K562 (cell line): ENCODE results near the gene DIP2C. TPM values are rescaled to one million over a fixed set of nuclear protein-coding genes. Genes with fewer than 3 reads are reported as not detected.

Experiments
- ATAC-seq: fragments of 200-7000 bp; cut with Tn5 transposase; 3 replicates; pipeline ENCODE4 v1.9.1; 2020; ENCODE audit warnings: moderate library complexity
- BruUV-seq: library from RNA; stranded (reverse); fragments of 400-500 nt; replicated peaks from 2 replicates; lab custom pipeline; 2021; lab: Mats Ljungman, UMichigan
- CTCF ChIA-PET: fragments of 300-600 bp; formaldehyde crosslinking; extraction: SDS; loops from one replicate; lab custom pipeline; 2021; ENCODE audit warnings: low intra/inter-chr PET ratio; lab: Yijun Ruan, JAX
- POLR2A ChIA-PET: fragments of 300-600, 350-650 bp; sonication (Branson Sonifier 250); formaldehyde crosslinking; extraction: SDS; loops from one replicate; lab custom pipeline; 2021; ENCODE audit warnings: antibody characterized with exemption, inconsistent platforms; lab: Yijun Ruan, JAX
- DNase-seq, 4 experiments: peaks; one replicate each; pipeline versions ENCODE4 v3.0.0 to v3.0.0-alpha.2; 2011 to 2018; ENCODE audit warnings: low spot score in 3 of 4, mixed read lengths in 3 of 4; ENCODE audit errors: extremely low read depth in 1 of 4
- FAIRE-seq: peaks from 2 replicates; lab custom pipeline; 2011; peaks lifted over from hg19 to GRCh38; lab: Jason Lieb, UNC
- H2AFZ ChIP-seq: 2 replicates; pipeline ENCODE4 v1.6.0; 2011; ENCODE audit warnings: low read depth, low read length, control low read depth, inconsistent platforms
- H3K27ac ChIP-seq: fragments of 200-600 bp; 3 replicates; pipeline ENCODE4 v1.8.0; 2011; ENCODE audit warnings: low read depth, mild to moderate bottlenecking, control low read depth, inconsistent platforms, low read length, moderate library complexity, mixed read lengths; ENCODE audit errors: extremely low read depth
- H3K27me3 ChIP-seq, 2 experiments: fragments of 300-600 bp in 1 of 2; 2 replicates in 1 of 2; 3 replicates in 1 of 2; pipeline versions ENCODE4 v1.6.0 to v1.8.0; 2011; ENCODE audit warnings: inconsistent platforms in 2 of 2, low read length in 2 of 2, mild to moderate bottlenecking in 1 of 2, mixed read lengths in 1 of 2, moderate library complexity in 1 of 2; ENCODE audit not compliant: control insufficient read depth in 2 of 2, insufficient read depth in 2 of 2
- H3K36me3 ChIP-seq: fragments of 300-600 bp; 3 replicates; pipeline ENCODE4 v1.8.0; 2011; ENCODE audit warnings: mild to moderate bottlenecking, low read length, inconsistent platforms; ENCODE audit not compliant: control insufficient read depth, insufficient read depth
- H3K4me1 ChIP-seq, 2 experiments: fragments of 200-600 bp in 1 of 2; replicated peaks in 1 of 2; 2 replicates in 1 of 2; 3 replicates in 1 of 2; pipeline versions ENCODE4 v1.5.1 to v1.8.0; 2011; ENCODE audit warnings: inconsistent platforms in 2 of 2, low read length in 2 of 2, mild to moderate bottlenecking in 1 of 2, mixed read lengths in 1 of 2, moderate library complexity in 1 of 2; ENCODE audit not compliant: control insufficient read depth in 2 of 2, insufficient read depth in 2 of 2
- H3K4me2 ChIP-seq: 2 replicates; pipeline ENCODE4 v1.6.1; 2011; ENCODE audit warnings: low read length, control low read depth, inconsistent platforms, mixed read lengths; ENCODE audit not compliant: insufficient read depth
- H3K4me3 ChIP-seq: fragments of 200-600 bp; sonication (generic), shearing (Covaris generic); 2 replicates; pipeline ENCODE4 v1.5.1; 2016; ENCODE audit warnings: control low read depth, inconsistent platforms
- H3K79me2 ChIP-seq: fragments of 200-600 bp; 3 replicates; pipeline ENCODE4 v1.8.0; 2011; ENCODE audit warnings: low read length, inconsistent platforms; ENCODE audit not compliant: control insufficient read depth, insufficient read depth
- H3K9ac ChIP-seq, 2 experiments: 2 replicates each; pipeline versions ENCODE4 v1.6.0 to v1.6.1; 2011; ENCODE audit warnings: low read depth in 2 of 2, low read length in 2 of 2, control low read depth in 1 of 2, inconsistent platforms in 1 of 2, mild to moderate bottlenecking in 1 of 2, mixed read lengths in 1 of 2; ENCODE audit not compliant: insufficient read depth in 1 of 2
- H3K9me1 ChIP-seq: one replicate; pipeline ENCODE4 v1.6.0; 2011; ENCODE audit warnings: inconsistent platforms, mild to moderate bottlenecking, low read length, moderate library complexity; ENCODE audit not compliant: control insufficient read depth, insufficient read depth
- H3K9me3 ChIP-seq: replicated peaks from 2 replicates; pipeline ENCODE4 v1.5.1; 2011; ENCODE audit warnings: low read depth, low read length, inconsistent platforms; ENCODE audit not compliant: control insufficient read depth, insufficient read depth
- H4K20me1 ChIP-seq: replicated peaks from 2 replicates; pipeline ENCODE4 v1.6.1; 2011; ENCODE audit warnings: low read length, inconsistent platforms, mixed read lengths; ENCODE audit not compliant: control insufficient read depth, insufficient read depth
- ETS1 ChIP-seq: conservative IDR thresholded peaks from 2 replicates; pipeline ENCODE4 v1.6.1; 2011; ENCODE audit warnings: low read depth, mild to moderate bottlenecking, low read length; ENCODE audit not compliant: control insufficient read depth
- ETV5 ChIP-seq: sonication (generic); formaldehyde crosslinking; IDR thresholded peaks from 2 replicates; pipeline ENCODE4 v1.4.0; 2020; ENCODE audit warnings: low read depth, mild to moderate bottlenecking, missing genetic modification reagents
- EWSR1 ChIP-seq: fragments of 450-650 bp; IDR thresholded peaks from 2 replicates; pipeline ENCODE4 v1.6.1; 2018; ENCODE audit warnings: borderline replicate concordance, mild to moderate bottlenecking, low read depth, moderate library complexity; ENCODE audit not compliant: partially characterized antibody
- KAT2B ChIP-seq: IDR thresholded peaks from one replicate; pipeline ENCODE4 v1.6.1; 2012; ENCODE audit warnings: low read depth, mild to moderate bottlenecking, control low read depth, inconsistent platforms, low read length, moderate library complexity
- KAT8 ChIP-seq: fragments of 450-650 bp; IDR thresholded peaks from 2 replicates; pipeline ENCODE4 v1.6.1; 2016; ENCODE audit warnings: low read depth, mild to moderate bottlenecking
- KLF13 ChIP-seq: fragments of 450-650 bp; IDR thresholded peaks from 2 replicates; pipeline ENCODE4 v1.6.1; 2016; ENCODE audit warnings: missing genetic modification characterization, low read depth, mild to moderate bottlenecking, missing compliant biosample characterization, moderate library complexity, borderline replicate concordance
- RCOR1 ChIP-seq, 2 experiments: IDR thresholded peaks; 2 replicates each; pipeline ENCODE4 v1.6.1; 2012; ENCODE audit warnings: low read depth in 2 of 2, low read length in 2 of 2, borderline replicate concordance in 1 of 2, improper control_type of control experiment in 1 of 2
- SREBF1 ChIP-seq: fragments of 150-350 bp; IDR thresholded peaks from 2 replicates; pipeline ENCODE4 v1.6.1; 2014; ENCODE audit warnings: antibody characterized with exemption, low read depth, low read length, borderline replicate concordance
- TAF1 ChIP-seq: IDR thresholded peaks from 2 replicates; pipeline ENCODE4 v1.6.1; 2011; ENCODE audit warnings: mild to moderate bottlenecking, low read length, moderate library complexity; ENCODE audit not compliant: insufficient read depth, control insufficient read depth, severe bottlenecking; ENCODE audit errors: extremely low read depth
- YY1 ChIP-seq, 3 experiments: IDR thresholded peaks; 2 replicates each; pipeline ENCODE4 v1.6.1; 2011; ENCODE audit warnings: low read length in 2 of 3, mild to moderate bottlenecking in 2 of 3, moderate library complexity in 2 of 3, borderline replicate concordance in 1 of 3, control low read depth in 1 of 3, low read depth in 1 of 3; ENCODE audit not compliant: insufficient read depth in 3 of 3, insufficient replicate concordance in 2 of 3, control insufficient read depth in 1 of 3, insufficient read length in 1 of 3; ENCODE audit errors: extremely low read depth in 1 of 3
- ZBTB34 ChIP-seq: fragments of 250-450 bp; sonication (Bioruptor Pico); IDR thresholded peaks from 2 replicates; pipeline ENCODE4 v1.8.0; 2021; ENCODE audit warnings: mild to moderate bottlenecking, moderate library complexity
- ZNF695 ChIP-seq: fragments of 450-650 bp; formaldehyde crosslinking; IDR thresholded peaks from 2 replicates; pipeline ENCODE4 v1.4.0; 2020; ENCODE audit warnings: mild to moderate bottlenecking, moderate library complexity
- WGBS: fragments of 100-300 bp; shearing (Covaris generic); methylation state at CpG from one replicate; pipeline ENCODE4 v1.1.6; 2016; ENCODE audit warnings: low coverage, mixed read lengths; ENCODE audit not compliant: insufficient coverage; ENCODE audit errors: missing lambda C conversion rate; 5-methylcytosine and 5-hydroxymethylcytosine counted together
- in situ Hi-C: fragments of 300-500 bp; cut with MboI; formaldehyde crosslinking; loops from 4 replicates; pipeline ENCODE4 v1.15.0; 2018; ENCODE audit warnings: inconsistent platforms, mixed read lengths
- intact Hi-C: fragments of 100-400 bp; cut with micrococcal nuclease; formaldehyde crosslinking; loops from 2 replicates; pipeline ENCODE4 v1.14.2; 2022
- polyA plus RNA-seq, 8 experiments: library from polyadenylated mRNA; depleted of rRNA in 4 of 8; stranded (reverse) in 5 of 8; unstranded in 3 of 8; fragments of >200 nt; fragmentation: Nextera tagmentation in 2 of 8; fragmentation: Illumina TruSeq in 1 of 8; extraction: Ambion mirVana in 2 of 8; extraction: Trizol in 1 of 8; gene quantifications; 2 replicates each; pipeline versions ENCODE4 v1.2.1 to v1.2.3, GENCODE V29; 2011 to 2014; ENCODE audit warnings: inconsistent platforms in 1 of 8, missing spikeins in 1 of 8
- total RNA-seq, 7 experiments: library from RNA; depleted of rRNA in 6 of 7; stranded (reverse); fragments of >200 nt in 6 of 7; fragmentation: Illumina TruSeq in 2 of 7; extraction: Trizol in 2 of 7; gene quantifications; 2 replicates each; pipeline versions ENCODE4 v1.2.1 to v1.2.3, GENCODE V29; 2011 to 2021; ENCODE audit warnings: low replicate concordance in 1 of 7
- TF ChIP-seq, protein P1 (sequence below): fragments of 450-650 bp; formaldehyde crosslinking; IDR thresholded peaks from 2 replicates; pipeline ENCODE4 v1.4.0; 2020; ENCODE audit warnings: mild to moderate bottlenecking, moderate library complexity
- TF ChIP-seq, protein P2 (sequence below): fragments of 250-450 bp; sonication (Bioruptor Pico); IDR thresholded peaks from 2 replicates; pipeline ENCODE4 v1.4.0; 2020; ENCODE audit warnings: mild to moderate bottlenecking, moderate library complexity, borderline replicate concordance

DIP2C gene
- total and polyA plus RNA-seq, 9 of the 15 experiments (the other 6 are each of a cell fraction or from before 2014, with no cell fraction given) = 0.01 TPM; not detected in 8

DNA sequence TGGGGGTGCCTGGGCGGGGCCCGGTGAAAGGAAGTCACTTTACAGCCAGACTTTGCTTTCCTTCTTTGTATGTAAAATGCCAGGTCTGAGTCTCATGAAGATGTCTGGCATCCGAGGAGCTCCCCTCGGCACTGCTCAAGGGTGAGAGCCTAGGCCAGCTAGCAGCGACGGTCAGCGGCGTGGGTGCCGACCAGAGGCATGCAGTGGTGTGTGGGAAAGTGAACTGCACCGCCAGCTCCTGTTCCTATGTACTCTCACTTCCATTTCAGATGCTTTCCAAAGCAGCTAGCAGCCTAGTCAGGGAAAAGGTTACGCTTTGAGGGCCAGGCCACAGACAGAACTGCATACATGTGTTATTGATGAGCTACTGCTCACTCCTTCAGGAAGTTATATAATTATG lies 381.4 kb downstream of the DIP2C start:
- intact Hi-C loops = no loop called here
- Histone ChIP-seq H3K4me1 (no peaks in the 10 kb centered on the region), H2AFZ (no peak overlapping the region), H3K9me1 (no peaks in the 10 kb centered on the region), H3K79me2 (no peaks in the 10 kb centered on the region), H3K27ac (no peak overlapping the region), H3K4me2 (no peak overlapping the region), H3K9me3 (no peaks in the 10 kb centered on the region), H4K20me1 (no peaks in the 10 kb centered on the region), H3K36me3 (no peaks in the 10 kb centered on the region), H3K4me3 (no peak overlapping the region), H3K27me3 (peaks cover 37 to 55% of the 10 kb centered on the region in 2 experiments), H3K9ac (no peak overlapping the region)
- no peak for FAIRE-seq
- ATAC-seq = no peak
- CTCF ChIA-PET = no interaction called here
- in situ Hi-C loops = no loop called here
- POLR2A ChIA-PET = interaction anchor here (0.8 kb wide), 1 partner anchor 19 kb away, joined by 3 read pairs; no protein-coding TSS in a partner anchor
- BruUV-seq = no TSS peak
- WGBS = 2% methylated on average over 11 of the region's 11 CpGs
- no peak for DNase-seq
- TF ChIP-seq ETS1 = no peak
- TF ChIP-seq, protein P1, sequence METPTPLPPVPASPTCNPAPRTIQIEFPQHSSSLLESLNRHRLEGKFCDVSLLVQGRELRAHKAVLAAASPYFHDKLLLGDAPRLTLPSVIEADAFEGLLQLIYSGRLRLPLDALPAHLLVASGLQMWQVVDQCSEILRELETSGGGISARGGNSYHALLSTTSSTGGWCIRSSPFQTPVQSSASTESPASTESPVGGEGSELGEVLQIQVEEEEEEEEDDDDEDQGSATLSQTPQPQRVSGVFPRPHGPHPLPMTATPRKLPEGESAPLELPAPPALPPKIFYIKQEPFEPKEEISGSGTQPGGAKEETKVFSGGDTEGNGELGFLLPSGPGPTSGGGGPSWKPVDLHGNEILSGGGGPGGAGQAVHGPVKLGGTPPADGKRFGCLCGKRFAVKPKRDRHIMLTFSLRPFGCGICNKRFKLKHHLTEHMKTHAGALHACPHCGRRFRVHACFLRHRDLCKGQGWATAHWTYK (CRISPR knock-in tag) = no peak
- TF ChIP-seq ZNF695 (CRISPR knock-in tag) = no peak
- no peak for TF ChIP-seq TAF1
- no peak for TF ChIP-seq ZBTB34 (CRISPR knock-in tag)
- no peak for TF ChIP-seq KLF13 (tag)
- no peak for TF ChIP-seq EWSR1
- no peak for TF ChIP-seq ETV5 (CRISPR knock-in tag)
- no peak for TF ChIP-seq SREBF1
- TF ChIP-seq YY1 (IDR thresholded peaks at IDR 0.05; ENCODE audit: borderline replicate concordance in 1 of 3, control insufficient read depth in 1 of 3, extremely low read depth in 1 of 3, insufficient read depth in 3 of 3, insufficient read length in 1 of 3, insufficient replicate concordance in 2 of 3, low read depth in 1 of 3, low read length in 2 of 3) = no peak
- no peak for TF ChIP-seq KAT8
- TF ChIP-seq, protein P2, sequence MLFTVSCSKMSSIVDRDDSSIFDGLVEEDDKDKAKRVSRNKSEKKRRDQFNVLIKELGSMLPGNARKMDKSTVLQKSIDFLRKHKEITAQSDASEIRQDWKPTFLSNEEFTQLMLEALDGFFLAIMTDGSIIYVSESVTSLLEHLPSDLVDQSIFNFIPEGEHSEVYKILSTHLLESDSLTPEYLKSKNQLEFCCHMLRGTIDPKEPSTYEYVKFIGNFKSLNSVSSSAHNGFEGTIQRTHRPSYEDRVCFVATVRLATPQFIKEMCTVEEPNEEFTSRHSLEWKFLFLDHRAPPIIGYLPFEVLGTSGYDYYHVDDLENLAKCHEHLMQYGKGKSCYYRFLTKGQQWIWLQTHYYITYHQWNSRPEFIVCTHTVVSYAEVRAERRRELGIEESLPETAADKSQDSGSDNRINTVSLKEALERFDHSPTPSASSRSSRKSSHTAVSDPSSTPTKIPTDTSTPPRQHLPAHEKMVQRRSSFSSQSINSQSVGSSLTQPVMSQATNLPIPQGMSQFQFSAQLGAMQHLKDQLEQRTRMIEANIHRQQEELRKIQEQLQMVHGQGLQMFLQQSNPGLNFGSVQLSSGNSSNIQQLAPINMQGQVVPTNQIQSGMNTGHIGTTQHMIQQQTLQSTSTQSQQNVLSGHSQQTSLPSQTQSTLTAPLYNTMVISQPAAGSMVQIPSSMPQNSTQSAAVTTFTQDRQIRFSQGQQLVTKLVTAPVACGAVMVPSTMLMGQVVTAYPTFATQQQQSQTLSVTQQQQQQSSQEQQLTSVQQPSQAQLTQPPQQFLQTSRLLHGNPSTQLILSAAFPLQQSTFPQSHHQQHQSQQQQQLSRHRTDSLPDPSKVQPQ (CRISPR knock-in tag) = no peak
- TF ChIP-seq KAT2B = no peak
- no peak for TF ChIP-seq RCOR1 (IDR thresholded peaks at IDR 0.05; ENCODE audit: borderline replicate concordance in 1 of 2, low read depth in 2 of 2, low read length in 2 of 2)
